Measurements from ENCODE around the gene SCO1. TPM values are rescaled to one million over a fixed set of nuclear protein-coding genes. Genes with fewer than 3 reads are reported as not detected.

Gene SCO1
- total and polyA plus RNA-seq, 2 donors (not counting 3 experiments of a cell fraction or from before 2014, with no cell fraction given), result 11.9 to 30.8 TPM

DNA sequence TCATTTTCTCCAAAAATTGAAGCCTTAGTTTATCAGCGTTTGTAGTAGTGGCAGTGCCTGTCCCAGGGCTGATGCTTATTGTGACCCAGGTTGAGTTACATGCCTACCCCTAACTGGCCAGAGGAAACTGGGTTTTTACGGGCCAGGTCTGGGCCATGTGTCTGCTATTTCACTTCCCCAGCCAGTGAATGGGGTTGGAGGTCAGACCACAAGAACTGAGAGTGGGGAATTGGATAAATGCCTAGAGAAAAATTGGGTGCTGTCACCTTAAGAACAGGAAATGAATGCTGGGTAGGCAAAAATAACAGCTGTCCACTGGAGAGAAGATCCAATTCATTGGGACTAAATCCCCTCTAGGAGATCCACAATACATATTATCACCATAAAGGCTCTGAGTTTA, 5.2 kb upstream of the SCO1 start:
- no peak for FAIRE-seq
- no peak overlapping the region for H3K9ac ChIP-seq (replicated peaks; ENCODE audit: extremely low read depth, insufficient read depth, low read length)
- peaks cover 2% of the 10 kb centered on the region for H3K9me1 ChIP-seq (replicated peaks; ENCODE audit: control insufficient read depth, extremely low read depth, insufficient read depth, low read length)
- H3K4me2 ChIP-seq (ENCODE audit: insufficient read depth, low read length), result peak overlapping the region; percentile 25
- H3K27me3 ChIP-seq (ENCODE audit: control insufficient read depth in 2 of 2, insufficient read depth in 2 of 2, low read length in 2 of 2), result no peaks in the 10 kb centered on the region
- no peaks in the 10 kb centered on the region for H3K9me3 ChIP-seq (replicated peaks; ENCODE audit: control insufficient read depth, insufficient read depth, low read length)
- no peaks in the 10 kb centered on the region for H4K20me1 ChIP-seq (replicated peaks; ENCODE audit: control insufficient read depth, extremely low read depth, insufficient read depth, low read length)
- peaks cover 26% of the 10 kb centered on the region for H3K79me2 ChIP-seq (ENCODE audit: control insufficient read depth, insufficient read depth, low read length)
- peaks cover 3 to 4% of the 10 kb centered on the region in 2 experiments for H3K36me3 ChIP-seq (ENCODE audit: control insufficient read depth in 2 of 2, extremely low read depth in 1 of 2, insufficient read depth in 2 of 2, low read length in 2 of 2)
- TF ChIP-seq, protein P1, sequence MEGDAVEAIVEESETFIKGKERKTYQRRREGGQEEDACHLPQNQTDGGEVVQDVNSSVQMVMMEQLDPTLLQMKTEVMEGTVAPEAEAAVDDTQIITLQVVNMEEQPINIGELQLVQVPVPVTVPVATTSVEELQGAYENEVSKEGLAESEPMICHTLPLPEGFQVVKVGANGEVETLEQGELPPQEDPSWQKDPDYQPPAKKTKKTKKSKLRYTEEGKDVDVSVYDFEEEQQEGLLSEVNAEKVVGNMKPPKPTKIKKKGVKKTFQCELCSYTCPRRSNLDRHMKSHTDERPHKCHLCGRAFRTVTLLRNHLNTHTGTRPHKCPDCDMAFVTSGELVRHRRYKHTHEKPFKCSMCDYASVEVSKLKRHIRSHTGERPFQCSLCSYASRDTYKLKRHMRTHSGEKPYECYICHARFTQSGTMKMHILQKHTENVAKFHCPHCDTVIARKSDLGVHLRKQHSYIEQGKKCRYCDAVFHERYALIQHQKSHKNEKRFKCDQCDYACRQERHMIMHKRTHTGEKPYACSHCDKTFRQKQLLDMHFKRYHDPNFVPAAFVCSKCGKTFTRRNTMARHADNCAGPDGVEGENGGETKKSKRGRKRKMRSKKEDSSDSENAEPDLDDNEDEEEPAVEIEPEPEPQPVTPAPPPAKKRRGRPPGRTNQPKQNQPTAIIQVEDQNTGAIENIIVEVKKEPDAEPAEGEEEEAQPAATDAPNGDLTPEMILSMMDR (IDR thresholded peaks at IDR 0.05; ENCODE audit: extremely low read depth in 1 of 2, insufficient read depth in 1 of 2, low read depth in 1 of 2, low read length in 2 of 2), result no peak
- intact Hi-C loops (cut with micrococcal nuclease) (no loop called here), dilution Hi-C loops (cut with MboI; ENCODE audit: extremely low pct_ligation_motif_present, low sequenced_read_pairs) (no loop called here)
- H3K27ac ChIP-seq (ENCODE audit: insufficient read depth, low read depth, low read length), result no peak overlapping the region
- BruUV-seq (replicated peaks), result no TSS peak
- DNase-seq (ENCODE audit: low read depth, low spot score), result peak; percentile 2
- POLR2A ChIA-PET, result interaction anchor here (0.5 kb wide), 1 partner anchor 46 kb away, joined by 3 read pairs; no protein-coding TSS in a partner anchor
- H2AFZ ChIP-seq (ENCODE audit: low read depth, low read length), result no peak overlapping the region
- CTCF ChIA-PET, result interaction anchor here (1.0 to 1.2 kb wide), 3 partner anchors 28 to 173 kb away, joined by 3 to 4 read pairs (median 3); no protein-coding TSS in a partner anchor
- H3K4me3 ChIP-seq (replicated peaks in 1 of 3; ENCODE audit: insufficient read depth in 1 of 3, low read depth in 1 of 3, low read length in 3 of 3), result no peak overlapping the region
- H3K4me1 ChIP-seq (ENCODE audit: control insufficient read depth, extremely low read depth, insufficient read depth, low read length), result peaks cover 17% of the 10 kb centered on the region

DNA sequence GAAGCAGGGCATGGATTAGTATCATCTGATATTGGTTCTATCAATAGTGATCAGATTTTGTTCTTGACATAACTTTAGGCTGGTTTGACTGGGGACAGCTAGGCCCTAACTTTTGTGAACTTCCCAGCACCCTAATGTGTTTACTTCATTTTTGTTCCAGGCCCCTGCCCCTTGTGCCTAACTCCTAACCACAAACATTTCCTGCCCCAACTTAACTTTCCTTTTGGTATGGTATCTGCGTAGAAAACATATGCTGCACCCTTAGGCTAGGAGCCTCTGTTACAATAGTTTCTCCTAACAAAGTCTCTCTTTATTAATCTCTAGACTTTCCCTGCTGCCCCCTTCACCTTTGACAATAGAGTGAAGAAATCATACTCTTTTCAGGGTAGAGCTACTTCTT, 2.5 kb upstream of the SCO1 start:
- TF ChIP-seq GATA2 (IDR thresholded peaks at IDR 0.05; ENCODE audit: insufficient read depth, insufficient read length, low read depth, low read length) (no peak), MYC (IDR thresholded peaks at IDR 0.05; ENCODE audit: low read depth, low read length) (no peak), POLR2AphosphoS5 (IDR thresholded peaks at IDR 0.05; ENCODE audit: insufficient read depth, low read depth, low read length) (no peak), JUN (IDR thresholded peaks at IDR 0.05; ENCODE audit: borderline replicate concordance, insufficient read depth, insufficient read length, low read depth) (no peak), FOS (IDR thresholded peaks at IDR 0.05; ENCODE audit: borderline replicate concordance, insufficient read depth, low read length) (no peak), POLR2A (IDR thresholded peaks at IDR 0.05; ENCODE audit: low read depth, low read length) (no peak), EZH2 (IDR thresholded peaks at IDR 0.05; ENCODE audit: borderline replicate concordance, low read depth, low read length, severe bottlenecking) (no peak)
- TF ChIP-seq, protein P1 (IDR thresholded peaks at IDR 0.05; ENCODE audit: extremely low read depth in 1 of 2, insufficient read depth in 1 of 2, low read depth in 1 of 2, low read length in 2 of 2), result no peak
- TF ChIP-seq, protein P2, sequence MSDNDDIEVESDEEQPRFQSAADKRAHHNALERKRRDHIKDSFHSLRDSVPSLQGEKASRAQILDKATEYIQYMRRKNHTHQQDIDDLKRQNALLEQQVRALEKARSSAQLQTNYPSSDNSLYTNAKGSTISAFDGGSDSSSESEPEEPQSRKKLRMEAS (IDR thresholded peaks at IDR 0.05; ENCODE audit: insufficient read depth, insufficient read length), result no peak

More for the DNA sequence above, 2.5 kb upstream of the SCO1 start:
- peaks cover 25% of the 10 kb centered on the region for H3K4me1 ChIP-seq (ENCODE audit: control insufficient read depth, extremely low read depth, insufficient read depth, low read length)
- ChIA-PET POLR2A (no interaction called here), CTCF (no interaction called here)
- intact Hi-C loops (cut with micrococcal nuclease), result no loop called here
- FAIRE-seq (no peak), DNase-seq (ENCODE audit: low read depth, low spot score) (no peak)
- H3K9me3 ChIP-seq (replicated peaks; ENCODE audit: control insufficient read depth, insufficient read depth, low read length), result no peaks in the 10 kb centered on the region
- no peak overlapping the region for H3K27ac ChIP-seq (ENCODE audit: insufficient read depth, low read depth, low read length)
- H3K9me1 ChIP-seq (replicated peaks; ENCODE audit: control insufficient read depth, extremely low read depth, insufficient read depth, low read length), result peaks cover 2% of the 10 kb centered on the region
- no peaks in the 10 kb centered on the region for H3K27me3 ChIP-seq (ENCODE audit: control insufficient read depth in 2 of 2, insufficient read depth in 2 of 2, low read length in 2 of 2)
- H3K4me2 ChIP-seq (ENCODE audit: insufficient read depth, low read length), result peak overlapping the region; percentile 33
- H3K9ac ChIP-seq (replicated peaks; ENCODE audit: extremely low read depth, insufficient read depth, low read length), result peak overlapping the region; percentile 21
- no peak overlapping the region for H2AFZ ChIP-seq (ENCODE audit: low read depth, low read length)
- no peak overlapping the region for H3K4me3 ChIP-seq (replicated peaks in 1 of 3; ENCODE audit: insufficient read depth in 1 of 3, low read depth in 1 of 3, low read length in 3 of 3)
- no peaks in the 10 kb centered on the region for H4K20me1 ChIP-seq (replicated peaks; ENCODE audit: control insufficient read depth, extremely low read depth, insufficient read depth, low read length)
- H3K79me2 ChIP-seq (ENCODE audit: control insufficient read depth, insufficient read depth, low read length), result peaks cover 47% of the 10 kb centered on the region
- no TSS peak for BruUV-seq (replicated peaks)
- peaks cover 3 to 4% of the 10 kb centered on the region in 2 experiments for H3K36me3 ChIP-seq (ENCODE audit: control insufficient read depth in 2 of 2, extremely low read depth in 1 of 2, insufficient read depth in 2 of 2, low read length in 2 of 2)
- dilution Hi-C loops (cut with MboI; ENCODE audit: extremely low pct_ligation_motif_present, low sequenced_read_pairs), result no loop called here
